Parathyroid adenoma (tissue), 2 donors: Measurements from ENCODE around the gene MDGA2.

Source experiments
- H2AFZ ChIP-seq: fragments of 300-600 bp; sonication (generic); one replicate; pipeline ENCODE4 v1.7.0; 2017; ENCODE audit warnings: antibody characterized with exemption, mild to moderate bottlenecking
- H3K27ac ChIP-seq: fragments of 300-600 bp; sonication (generic); one replicate; pipeline ENCODE4 v1.7.0; 2017
- H3K27me3 ChIP-seq: fragments of 300-600 bp; sonication (generic); one replicate; pipeline ENCODE4 v1.7.0; 2017; ENCODE audit warnings: low read length; ENCODE audit not compliant: control insufficient read depth, insufficient read depth
- H3K36me3 ChIP-seq: fragments of 300-600 bp; sonication (generic); one replicate; pipeline ENCODE4 v1.7.0; 2017; ENCODE audit warnings: low read length; ENCODE audit not compliant: control insufficient read depth, insufficient read depth
- H3K4me1 ChIP-seq: fragments of 300-600 bp; sonication (generic); one replicate; pipeline ENCODE4 v1.7.0; 2017; ENCODE audit warnings: control low read depth
- H3K4me2 ChIP-seq: fragments of 300-600 bp; sonication (generic); one replicate; pipeline ENCODE4 v1.7.0; 2017; ENCODE audit warnings: low read length
- H3K4me3 ChIP-seq: fragments of 300-600 bp; sonication (generic); one replicate; pipeline ENCODE4 v1.7.0; 2017; ENCODE audit warnings: low read depth, low read length
- H3K79me2 ChIP-seq: fragments of 300-600 bp; sonication (generic); one replicate; pipeline ENCODE4 v1.7.0; 2017; ENCODE audit warnings: control low read depth
- H3K9ac ChIP-seq: fragments of 300-600 bp; sonication (generic); one replicate; pipeline ENCODE4 v1.7.0; 2017; ENCODE audit warnings: mild to moderate bottlenecking
- H3K9me3 ChIP-seq: fragments of 300-600 bp; sonication (generic); one replicate; pipeline ENCODE4 v1.7.0; 2017; ENCODE audit warnings: low read length; ENCODE audit not compliant: control insufficient read depth
- TF ChIP-seq, protein P1 (sequence below): fragments of 300-600 bp; sonication (generic); IDR thresholded peaks from one replicate; pipeline ENCODE4 v1.7.0; 2017; ENCODE audit warnings: antibody characterized with exemption, mild to moderate bottlenecking
- donor health status: primary hyperparathyroidism.

The MDGA2 gene

GRCh38 chr14:47153746-47154145 is 521.7 kb downstream of the MDGA2 start:
- Histone ChIP-seq H3K27me3 (no peaks in the 10 kb centered on the region), H3K9ac (no peak overlapping the region), H3K79me2 (no peaks in the 10 kb centered on the region), H3K4me2 (no peak overlapping the region), H3K9me3 (no peaks in the 10 kb centered on the region), H3K27ac (no peak overlapping the region), H3K36me3 (no peaks in the 10 kb centered on the region), H3K4me1 (no peaks in the 10 kb centered on the region), H2AFZ (no peak overlapping the region), H3K4me3 (no peak overlapping the region)
- TF ChIP-seq, protein P1, sequence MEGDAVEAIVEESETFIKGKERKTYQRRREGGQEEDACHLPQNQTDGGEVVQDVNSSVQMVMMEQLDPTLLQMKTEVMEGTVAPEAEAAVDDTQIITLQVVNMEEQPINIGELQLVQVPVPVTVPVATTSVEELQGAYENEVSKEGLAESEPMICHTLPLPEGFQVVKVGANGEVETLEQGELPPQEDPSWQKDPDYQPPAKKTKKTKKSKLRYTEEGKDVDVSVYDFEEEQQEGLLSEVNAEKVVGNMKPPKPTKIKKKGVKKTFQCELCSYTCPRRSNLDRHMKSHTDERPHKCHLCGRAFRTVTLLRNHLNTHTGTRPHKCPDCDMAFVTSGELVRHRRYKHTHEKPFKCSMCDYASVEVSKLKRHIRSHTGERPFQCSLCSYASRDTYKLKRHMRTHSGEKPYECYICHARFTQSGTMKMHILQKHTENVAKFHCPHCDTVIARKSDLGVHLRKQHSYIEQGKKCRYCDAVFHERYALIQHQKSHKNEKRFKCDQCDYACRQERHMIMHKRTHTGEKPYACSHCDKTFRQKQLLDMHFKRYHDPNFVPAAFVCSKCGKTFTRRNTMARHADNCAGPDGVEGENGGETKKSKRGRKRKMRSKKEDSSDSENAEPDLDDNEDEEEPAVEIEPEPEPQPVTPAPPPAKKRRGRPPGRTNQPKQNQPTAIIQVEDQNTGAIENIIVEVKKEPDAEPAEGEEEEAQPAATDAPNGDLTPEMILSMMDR = no peak

- Histone ChIP-seq H3K4me2 (no peak overlapping the region), H3K79me2 (no peaks in the 10 kb centered on the region), H3K9ac (no peak overlapping the region), H2AFZ (no peak overlapping the region), H3K27me3 (no peaks in the 10 kb centered on the region), H3K4me1 (no peaks in the 10 kb centered on the region), H3K4me3 (no peak overlapping the region), H3K9me3 (no peaks in the 10 kb centered on the region), H3K27ac (no peak overlapping the region), H3K36me3 (no peaks in the 10 kb centered on the region)
- TF ChIP-seq, protein P1 = no peak
Observed at GRCh38 chr14:47150267-47150666, 525.1 kb downstream of the MDGA2 start.

- TF ChIP-seq, protein P1 = no peak
- Histone ChIP-seq H3K79me2 (no peaks in the 10 kb centered on the region), H3K27me3 (no peaks in the 10 kb centered on the region), H3K9me3 (no peaks in the 10 kb centered on the region), H3K9ac (no peak overlapping the region), H3K4me1 (no peaks in the 10 kb centered on the region), H3K4me3 (no peak overlapping the region), H3K4me2 (no peak overlapping the region), H2AFZ (no peak overlapping the region), H3K27ac (no peak overlapping the region), H3K36me3 (no peaks in the 10 kb centered on the region)
Observed at GRCh38 chr14:47149326-47149725, 526.1 kb downstream of the MDGA2 start.

DNA sequence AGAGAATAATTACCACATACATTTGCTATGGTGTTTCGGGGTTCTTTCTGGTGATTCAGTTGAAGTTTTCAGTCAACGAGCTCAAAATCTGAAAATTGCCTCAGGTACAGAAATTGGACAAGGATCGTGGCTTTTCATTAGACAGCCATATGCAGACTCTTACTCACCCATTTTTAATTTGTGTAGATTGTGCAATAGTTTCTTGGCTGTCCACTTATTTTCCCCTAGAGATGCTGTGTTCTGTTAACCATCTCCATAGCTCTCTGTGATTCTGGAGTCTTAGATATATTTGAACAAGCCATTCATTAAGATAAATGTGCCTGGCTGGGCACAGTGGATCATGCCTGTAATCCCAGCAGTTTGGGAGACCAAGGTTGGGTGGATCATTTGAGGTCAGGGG is 526.7 kb downstream of the MDGA2 start:
- Histone ChIP-seq H2AFZ (no peak overlapping the region), H3K4me1 (no peaks in the 10 kb centered on the region), H3K4me2 (no peak overlapping the region), H3K9ac (no peak overlapping the region), H3K27ac (no peak overlapping the region), H3K9me3 (no peaks in the 10 kb centered on the region), H3K4me3 (no peak overlapping the region), H3K36me3 (no peaks in the 10 kb centered on the region), H3K27me3 (no peaks in the 10 kb centered on the region), H3K79me2 (no peaks in the 10 kb centered on the region)
- TF ChIP-seq, protein P1 = no peak

GRCh38 chr14:47120645-47121044 is 554.8 kb downstream of the MDGA2 start:
- TF ChIP-seq, protein P1 = no peak
- H3K36me3 ChIP-seq = no peaks in the 10 kb centered on the region
- no peaks in the 10 kb centered on the region for H3K79me2 ChIP-seq

More at GRCh38 chr14:47120645-47121044, 554.8 kb downstream of the MDGA2 start:
- no peak overlapping the region for H3K9ac ChIP-seq
- H3K9me3 ChIP-seq = no peaks in the 10 kb centered on the region
- no peak overlapping the region for H2AFZ ChIP-seq
- no peaks in the 10 kb centered on the region for H3K4me1 ChIP-seq
- H3K27me3 ChIP-seq = no peaks in the 10 kb centered on the region
- H3K27ac ChIP-seq = no peak overlapping the region
- H3K4me2 ChIP-seq = no peak overlapping the region
- no peak overlapping the region for H3K4me3 ChIP-seq
